ENCODE data around the gene MALL. TPM values are rescaled to one million over a fixed set of nuclear protein-coding genes. Genes with fewer than 3 reads are reported as not detected.
"Not testable (repeated sequence)": the region's sequence is repeated elsewhere in the genome, so short reads cannot be mapped to it uniquely, and the experiment has no call there.

Gene MALL
- 4.4 and 5.1 TPM in 2 replicates for total RNA-seq

DNA sequence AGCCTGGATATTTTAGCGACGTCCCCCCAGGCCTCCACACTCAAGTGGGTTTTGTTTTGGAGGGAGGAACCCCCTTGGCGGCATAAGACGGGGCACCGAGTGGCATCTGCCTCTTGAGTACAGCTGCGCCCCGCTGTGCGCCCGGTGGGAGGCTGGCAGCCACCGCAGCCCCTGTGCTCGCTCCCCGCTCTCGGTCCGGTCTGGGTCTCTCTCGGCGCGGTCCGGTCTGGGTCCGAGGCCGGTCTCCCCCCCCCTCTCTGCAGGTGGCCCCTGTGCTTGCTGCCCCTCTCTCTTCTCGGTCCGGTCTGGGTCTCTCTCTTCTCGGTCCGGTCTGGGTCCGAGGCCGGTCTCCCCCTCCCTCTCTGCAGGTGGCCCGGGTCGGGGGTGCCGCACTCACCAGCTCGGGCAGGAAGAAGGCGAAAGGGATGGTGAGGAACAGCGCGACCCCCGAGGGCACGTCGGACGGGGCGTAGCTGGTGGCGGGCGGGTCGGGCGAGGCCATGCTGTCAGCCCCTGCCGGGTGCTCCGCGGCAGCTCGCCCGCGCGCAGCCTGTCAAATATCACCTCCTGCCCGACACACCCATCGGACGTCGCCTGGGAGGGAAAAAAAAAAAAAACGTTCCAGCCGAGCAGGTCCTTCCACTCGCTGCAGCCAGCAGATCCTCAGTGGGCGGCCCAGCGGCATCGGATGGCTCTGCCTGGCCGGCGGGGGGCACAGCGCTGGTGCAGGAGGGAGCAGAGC is at the start of gene MALL:
MALL (minus strand) TSS at position 532 of the 742 bp plus-strand sequence; CDS start at position 502, 30 bp downstream.
- no peaks in the 10 kb centered on the region for H3K9me3 ChIP-seq (ENCODE audit: low read depth, low read length)
- peak within 1 kb of the TSS; percentile 46 for H3K4me3 ChIP-seq (ENCODE audit: insufficient read depth, low read length)
- peaks cover 7% of the 10 kb centered on the region for H3K4me1 ChIP-seq (ENCODE audit: insufficient read depth, low read length)
- TF ChIP-seq, protein P1, sequence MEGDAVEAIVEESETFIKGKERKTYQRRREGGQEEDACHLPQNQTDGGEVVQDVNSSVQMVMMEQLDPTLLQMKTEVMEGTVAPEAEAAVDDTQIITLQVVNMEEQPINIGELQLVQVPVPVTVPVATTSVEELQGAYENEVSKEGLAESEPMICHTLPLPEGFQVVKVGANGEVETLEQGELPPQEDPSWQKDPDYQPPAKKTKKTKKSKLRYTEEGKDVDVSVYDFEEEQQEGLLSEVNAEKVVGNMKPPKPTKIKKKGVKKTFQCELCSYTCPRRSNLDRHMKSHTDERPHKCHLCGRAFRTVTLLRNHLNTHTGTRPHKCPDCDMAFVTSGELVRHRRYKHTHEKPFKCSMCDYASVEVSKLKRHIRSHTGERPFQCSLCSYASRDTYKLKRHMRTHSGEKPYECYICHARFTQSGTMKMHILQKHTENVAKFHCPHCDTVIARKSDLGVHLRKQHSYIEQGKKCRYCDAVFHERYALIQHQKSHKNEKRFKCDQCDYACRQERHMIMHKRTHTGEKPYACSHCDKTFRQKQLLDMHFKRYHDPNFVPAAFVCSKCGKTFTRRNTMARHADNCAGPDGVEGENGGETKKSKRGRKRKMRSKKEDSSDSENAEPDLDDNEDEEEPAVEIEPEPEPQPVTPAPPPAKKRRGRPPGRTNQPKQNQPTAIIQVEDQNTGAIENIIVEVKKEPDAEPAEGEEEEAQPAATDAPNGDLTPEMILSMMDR (IDR thresholded peaks at IDR 0.05; ENCODE audit: extremely low read depth, low read depth, low read length): no peak
- no peaks in the 10 kb centered on the region for H3K79me2 ChIP-seq (ENCODE audit: insufficient read depth, low read length)
- H3K4me2 ChIP-seq (ENCODE audit: insufficient read depth, low read length): peak within 1 kb of the TSS; percentile 40
- DNase-seq (ENCODE audit: insufficient read length, low spot score, missing footprints): no peak
- H3K27me3 ChIP-seq (ENCODE audit: insufficient read depth, low read length): peaks cover 6% of the 10 kb centered on the region
- H2AFZ ChIP-seq (ENCODE audit: low read length): peak within 1 kb of the TSS; percentile 51
- no peaks in the 10 kb centered on the region for H4K20me1 ChIP-seq (ENCODE audit: insufficient read depth, low read length)
- H3K27ac ChIP-seq (ENCODE audit: low read depth, low read length): no peak within 1 kb of the TSS
- no peaks in the 10 kb centered on the region for H3K36me3 ChIP-seq (ENCODE audit: insufficient read depth, low read length)

DNA sequence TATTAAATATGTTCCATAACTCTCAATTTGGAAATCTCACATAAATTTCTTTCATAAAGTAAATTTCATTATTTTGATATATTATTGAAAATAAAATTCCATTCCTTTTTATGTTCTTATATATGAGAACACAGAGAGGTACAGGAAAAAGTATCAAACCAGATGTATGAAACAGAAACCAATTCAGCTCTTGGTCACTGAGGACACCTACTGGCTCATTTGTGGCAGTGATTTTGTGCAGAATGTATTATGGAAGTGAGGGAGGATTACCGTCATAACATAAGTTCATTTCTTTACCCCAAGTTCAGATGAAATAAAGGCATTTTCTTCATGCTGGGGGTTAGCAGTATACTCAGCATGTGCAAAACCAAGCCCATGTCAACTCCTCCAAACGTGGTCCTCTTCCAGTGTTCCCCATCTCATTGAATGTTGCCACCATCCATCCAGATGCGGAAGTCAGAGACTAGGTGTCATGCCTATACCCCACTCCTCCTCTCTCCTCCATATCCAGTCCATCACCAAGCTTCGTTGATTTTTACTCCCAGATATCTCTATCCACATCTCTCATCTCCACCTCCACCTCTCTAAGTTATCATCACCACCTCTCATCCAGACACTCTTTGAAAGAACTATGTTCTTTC is 41.7 kb upstream of the MALL start:
- Histone ChIP-seq H4K20me1 (ENCODE audit: insufficient read depth, low read length) (no peaks in the 10 kb centered on the region), H2AFZ (ENCODE audit: low read length) (peak overlapping the region; percentile 58), H3K4me1 (ENCODE audit: insufficient read depth, low read length) (peaks cover 2% of the 10 kb centered on the region), H3K27me3 (ENCODE audit: insufficient read depth, low read length) (no peaks in the 10 kb centered on the region), H3K36me3 (ENCODE audit: insufficient read depth, low read length) (no peaks in the 10 kb centered on the region), H3K4me3 (ENCODE audit: insufficient read depth, low read length) (no peak overlapping the region), H3K79me2 (ENCODE audit: insufficient read depth, low read length) (no peaks in the 10 kb centered on the region), H3K27ac (ENCODE audit: low read depth, low read length) (peak overlapping the region; percentile 64), H3K9me3 (ENCODE audit: low read depth, low read length) (no peaks in the 10 kb centered on the region), H3K4me2 (ENCODE audit: insufficient read depth, low read length) (no peak overlapping the region)
- TF ChIP-seq, protein P1 (IDR thresholded peaks at IDR 0.05; ENCODE audit: extremely low read depth, low read depth, low read length): peak; percentile 87
- DNase-seq (ENCODE audit: insufficient read length, low spot score, missing footprints): no peak

DNA sequence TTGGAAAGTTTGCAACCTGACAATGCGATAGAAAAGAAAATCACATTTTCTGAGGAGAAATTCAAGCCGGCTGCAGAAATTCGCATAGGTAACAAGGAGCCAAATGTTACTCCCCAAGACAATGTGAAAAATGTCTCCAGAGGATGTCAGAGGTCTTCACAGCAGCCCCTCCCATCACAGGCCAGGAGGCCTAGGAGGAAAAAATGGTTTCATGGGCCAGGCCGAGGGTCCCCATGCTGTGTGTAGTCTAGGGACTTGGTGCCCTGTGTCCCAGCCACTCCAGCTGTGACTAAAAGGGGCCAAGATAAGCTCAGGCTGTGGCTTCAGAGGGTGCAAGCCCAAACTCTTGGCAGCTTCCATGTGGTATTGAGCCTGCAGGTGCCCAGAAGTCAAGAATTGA is 39.2 kb upstream of the MALL start:
- H3K27me3 ChIP-seq (ENCODE audit: insufficient read depth, low read length); H3K9me3 ChIP-seq (ENCODE audit: low read depth, low read length); DNase-seq (ENCODE audit: insufficient read length, low spot score, missing footprints); H2AFZ ChIP-seq (ENCODE audit: low read length); H3K4me1 ChIP-seq (ENCODE audit: insufficient read depth, low read length); H3K79me2 ChIP-seq (ENCODE audit: insufficient read depth, low read length); H3K27ac ChIP-seq (ENCODE audit: low read depth, low read length); H3K36me3 ChIP-seq (ENCODE audit: insufficient read depth, low read length); H3K4me3 ChIP-seq (ENCODE audit: insufficient read depth, low read length); H4K20me1 ChIP-seq (ENCODE audit: insufficient read depth, low read length); H3K4me2 ChIP-seq (ENCODE audit: insufficient read depth, low read length): not testable (repeated sequence)

DNA sequence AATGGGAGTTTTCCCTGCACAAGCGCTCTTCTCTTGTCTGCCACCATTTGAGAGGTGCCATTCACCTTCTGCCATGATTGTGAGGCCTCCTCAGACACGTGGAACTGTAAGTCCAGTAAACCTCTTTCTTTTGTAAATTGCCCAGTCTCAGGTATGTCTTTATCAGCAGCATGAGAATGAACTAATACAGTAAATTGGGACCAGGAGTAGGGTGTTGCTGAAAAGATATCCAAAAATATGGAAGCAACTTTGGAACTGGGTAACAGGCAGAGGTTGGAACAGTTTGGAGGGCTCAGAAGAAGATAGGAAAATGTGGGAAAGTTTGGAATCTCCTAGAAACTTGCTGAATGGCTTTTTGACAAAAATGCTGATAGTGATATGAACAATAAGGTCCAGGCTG is 38.6 kb upstream of the MALL start:
- H2AFZ ChIP-seq (ENCODE audit: low read length); H3K4me2 ChIP-seq (ENCODE audit: insufficient read depth, low read length); H3K4me3 ChIP-seq (ENCODE audit: insufficient read depth, low read length); H3K27me3 ChIP-seq (ENCODE audit: insufficient read depth, low read length); DNase-seq (ENCODE audit: insufficient read length, low spot score, missing footprints); H3K9me3 ChIP-seq (ENCODE audit: low read depth, low read length); H4K20me1 ChIP-seq (ENCODE audit: insufficient read depth, low read length); H3K79me2 ChIP-seq (ENCODE audit: insufficient read depth, low read length); H3K36me3 ChIP-seq (ENCODE audit: insufficient read depth, low read length); H3K27ac ChIP-seq (ENCODE audit: low read depth, low read length): not testable (repeated sequence)
- peaks cover 15% of the 10 kb centered on the region for H3K4me1 ChIP-seq (ENCODE audit: insufficient read depth, low read length)

DNA sequence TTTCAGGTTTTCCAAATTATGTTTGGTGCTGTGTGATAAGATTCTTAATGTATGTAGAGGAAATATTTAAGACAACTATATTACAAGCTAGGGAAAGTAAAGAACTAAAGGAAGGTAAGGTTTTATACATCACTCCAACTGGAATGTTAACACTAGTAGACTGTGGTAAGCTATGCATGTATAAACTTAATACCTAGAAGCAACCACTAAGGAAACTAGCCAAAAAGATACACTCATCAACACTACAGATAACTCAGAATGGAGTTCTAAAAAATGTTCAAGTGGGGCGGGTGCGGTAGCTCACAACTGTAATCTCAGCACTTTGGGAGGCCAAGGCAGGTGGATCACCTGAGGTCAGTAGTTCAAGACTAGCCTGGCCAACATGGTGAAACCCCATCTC is 37.8 kb upstream of the MALL start:
- H3K79me2 ChIP-seq (ENCODE audit: insufficient read depth, low read length): no peaks in the 10 kb centered on the region
- H3K36me3 ChIP-seq (ENCODE audit: insufficient read depth, low read length): no peaks in the 10 kb centered on the region
- H3K4me3 ChIP-seq (ENCODE audit: insufficient read depth, low read length): no peak overlapping the region
- no peak overlapping the region for H2AFZ ChIP-seq (ENCODE audit: low read length)
- H3K27me3 ChIP-seq (ENCODE audit: insufficient read depth, low read length): no peaks in the 10 kb centered on the region
- no peak overlapping the region for H3K27ac ChIP-seq (ENCODE audit: low read depth, low read length)
- no peak overlapping the region for H3K4me2 ChIP-seq (ENCODE audit: insufficient read depth, low read length)
- H3K9me3 ChIP-seq (ENCODE audit: low read depth, low read length): no peaks in the 10 kb centered on the region
- peaks cover 19% of the 10 kb centered on the region for H3K4me1 ChIP-seq (ENCODE audit: insufficient read depth, low read length)
- no peaks in the 10 kb centered on the region for H4K20me1 ChIP-seq (ENCODE audit: insufficient read depth, low read length)
- DNase-seq (ENCODE audit: insufficient read length, low spot score, missing footprints): no peak
- TF ChIP-seq, protein P1 (IDR thresholded peaks at IDR 0.05; ENCODE audit: extremely low read depth, low read depth, low read length): no peak

Measured in osteoblast (primary cell).